GM21576 (cell line): ENCODE results near the gene ARMC9.

ENCODE experiments used
- ATAC-seq: cut with Tn5 transposase; IDR thresholded peaks from one replicate; pipeline ENCODE4 v1.9.1; 2021; ENCODE audit warnings: mild to moderate bottlenecking, moderate library complexity; ENCODE audit not compliant: unreplicated experiment

The ARMC9 gene

GRCh38 chr2:231306791-231307393, 108.5 kb downstream of the ARMC9 start:
- no peak for ATAC-seq

- ATAC-seq, result no peak
Measured at GRCh38 chr2:231308219-231308618, 109.8 kb downstream of the ARMC9 start.

GRCh38 chr2:231308631-231309428, 110.4 kb downstream of the ARMC9 start:
- ATAC-seq, result no peak

- ATAC-seq, result no peak
Measured at GRCh38 chr2:231312066-231312465, 113.6 kb downstream of the ARMC9 start.

- no peak for ATAC-seq
Measured at GRCh38 chr2:231315896-231316295, 117.5 kb downstream of the ARMC9 start.

- no peak for ATAC-seq
Measured at GRCh38 chr2:231317579-231317978, 119.1 kb downstream of the ARMC9 start.

GRCh38 chr2:231318436-231318835, 120.0 kb downstream of the ARMC9 start:
- ATAC-seq, result no peak

GRCh38 chr2:231318954-231319353, 120.5 kb downstream of the ARMC9 start:
- ATAC-seq, result no peak

- no peak for ATAC-seq
Measured at GRCh38 chr2:231319867-231320266, 121.4 kb downstream of the ARMC9 start.

- ATAC-seq, result no peak
Measured at GRCh38 chr2:231321021-231321420, 122.6 kb downstream of the ARMC9 start.

- no peak for ATAC-seq
Measured at GRCh38 chr2:231321556-231322334, 123.3 kb downstream of the ARMC9 start.

GRCh38 chr2:231323316-231323715, 124.9 kb downstream of the ARMC9 start:
- no peak for ATAC-seq

GRCh38 chr2:231325826-231326225, 127.4 kb downstream of the ARMC9 start:
- no peak for ATAC-seq

- ATAC-seq, result no peak
Measured at GRCh38 chr2:231326404-231326803, 128.0 kb downstream of the ARMC9 start.

GRCh38 chr2:231330311-231330710, 131.9 kb downstream of the ARMC9 start:
- no peak for ATAC-seq

- no peak for ATAC-seq
Measured at GRCh38 chr2:231331533-231331932, 133.1 kb downstream of the ARMC9 start.

GRCh38 chr2:231332388-231332787, 134.0 kb downstream of the ARMC9 start:
- no peak for ATAC-seq

- no peak for ATAC-seq
Measured at GRCh38 chr2:231332872-231333500, 134.6 kb downstream of the ARMC9 start.

- no peak for ATAC-seq
Measured at GRCh38 chr2:231334179-231334930, 135.9 kb downstream of the ARMC9 start.

GRCh38 chr2:231334981-231335380, 136.6 kb downstream of the ARMC9 start:
- ATAC-seq, result no peak

- ATAC-seq, result no peak
Measured at GRCh38 chr2:231335591-231335990, 137.2 kb downstream of the ARMC9 start.
